Stimulated activated CD4-positive, alpha-beta T cell treated with anti-CD3 and anti-CD28 coated beads, Interleukin-4, amount 100 ng/mL, for 1 hour (primary cell): ENCODE data around the gene GAS6.
"Not testable (repeated sequence)": the region's sequence is repeated elsewhere in the genome, so short reads cannot be mapped to it uniquely, and the experiment has no call there.

ENCODE experiments used
- DNase-seq: peaks from one replicate; pipeline ENCODE4 v3.0.0-alpha.2; 2020

Gene GAS6

DNA sequence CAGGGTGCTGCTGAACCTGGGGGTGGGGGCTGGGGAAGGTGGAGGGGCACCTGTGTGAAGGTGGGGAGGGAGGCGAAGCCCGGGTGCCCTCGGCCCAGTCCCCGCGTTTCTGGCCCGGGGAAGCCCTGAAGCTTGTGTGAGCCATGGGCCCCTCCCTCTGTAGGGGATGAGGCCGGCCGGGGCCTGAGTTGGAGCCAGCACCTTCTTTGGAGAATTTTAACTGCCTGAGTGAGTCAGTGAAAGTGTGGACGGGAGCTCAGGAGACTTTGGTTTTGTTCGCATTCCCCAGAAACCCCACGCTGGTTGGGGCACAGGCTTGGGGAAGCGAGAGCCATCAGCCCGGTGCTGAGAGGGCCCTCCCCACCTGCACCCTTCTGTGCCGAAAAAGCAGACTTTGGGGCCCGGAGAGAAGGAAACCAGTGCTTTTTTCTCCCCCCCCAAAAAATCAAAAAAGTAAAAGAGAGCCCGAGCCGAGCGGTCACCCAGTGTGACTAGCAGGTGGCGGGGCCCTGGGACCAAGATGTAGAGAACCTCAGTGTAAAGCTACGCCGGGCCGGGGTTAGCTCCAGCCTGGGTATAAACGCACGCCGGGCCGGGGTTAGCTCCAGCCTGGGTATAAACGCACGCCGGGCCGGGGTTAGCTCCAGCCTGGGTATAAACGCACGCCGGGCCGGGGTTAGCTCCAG lies 59.7 kb downstream of the GAS6 start:
- no peak for DNase-seq

DNA sequence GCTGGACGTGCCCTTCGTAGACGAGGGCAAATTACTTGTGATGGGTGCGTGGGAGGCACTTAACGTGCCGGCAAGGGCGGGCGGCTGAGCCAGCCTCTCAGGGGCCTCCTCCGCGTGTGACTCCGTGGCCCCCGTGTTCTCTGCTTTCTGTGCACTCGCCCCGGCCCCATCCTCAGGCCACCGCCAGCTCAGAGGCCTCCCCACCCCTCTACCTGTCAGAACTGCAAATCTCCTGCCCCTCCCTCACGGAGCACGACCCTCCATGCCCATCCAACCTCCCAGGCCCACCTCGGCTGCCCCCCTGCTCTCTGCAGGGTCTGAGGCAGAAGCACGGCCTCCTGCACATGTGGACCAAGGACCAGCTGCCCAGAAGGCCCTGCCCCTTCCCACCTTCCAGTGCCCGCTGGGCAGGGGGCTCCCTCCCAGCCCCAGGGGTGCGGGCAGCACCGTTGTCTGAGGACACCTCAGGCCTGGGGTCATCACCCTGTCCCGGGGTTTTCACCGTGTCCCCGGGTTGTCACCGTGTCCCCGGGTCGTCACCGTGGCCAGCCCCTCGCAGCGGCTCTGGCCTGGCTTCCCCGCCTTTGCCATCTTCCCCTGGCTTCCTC lies 60.4 kb downstream of the GAS6 start:
- no peak for DNase-seq

DNA sequence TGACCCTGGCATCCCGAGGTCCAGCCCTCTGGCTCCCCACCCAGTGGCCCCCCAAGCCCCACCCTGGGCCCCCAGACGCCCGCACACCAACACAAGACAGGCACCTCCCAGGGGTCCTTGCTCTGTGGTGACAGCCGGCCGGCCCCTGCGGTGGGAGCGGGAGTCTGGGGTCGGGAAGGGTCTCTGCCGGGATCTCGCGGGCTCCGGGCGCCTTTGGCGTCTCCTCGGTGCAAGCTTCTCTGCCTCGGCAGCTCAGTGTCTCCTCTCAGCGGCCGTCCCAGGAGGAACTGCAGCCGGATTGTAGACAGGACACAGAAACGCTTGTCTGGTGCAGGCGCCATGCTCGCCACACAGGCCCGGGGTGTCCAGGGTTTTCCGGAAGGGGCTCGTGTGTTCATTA lies 61.1 kb downstream of the GAS6 start:
- no peak for DNase-seq

DNA sequence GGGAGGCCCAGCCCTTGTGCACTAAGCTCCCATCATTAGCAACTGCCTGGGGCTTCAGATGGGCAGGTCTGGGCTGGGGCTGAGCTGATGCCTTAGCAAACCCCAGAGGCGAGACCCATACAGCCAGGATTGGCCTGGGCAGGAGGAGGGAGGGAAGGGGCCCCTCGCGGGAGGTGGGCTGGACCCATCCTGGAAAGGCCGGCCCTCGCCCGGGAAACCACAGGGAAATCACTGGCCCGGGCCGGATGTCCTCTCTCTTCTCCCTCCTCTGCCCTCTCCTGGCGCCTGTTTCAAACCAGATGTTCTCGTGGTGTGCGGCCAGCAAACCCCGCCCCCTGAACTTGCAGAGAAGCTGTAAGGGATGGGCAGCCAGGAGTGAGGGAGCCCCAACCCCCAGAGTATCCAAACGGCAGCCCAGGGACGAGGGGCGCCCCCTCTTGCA lies 61.8 kb downstream of the GAS6 start:
- DNase-seq, result no peak

DNA sequence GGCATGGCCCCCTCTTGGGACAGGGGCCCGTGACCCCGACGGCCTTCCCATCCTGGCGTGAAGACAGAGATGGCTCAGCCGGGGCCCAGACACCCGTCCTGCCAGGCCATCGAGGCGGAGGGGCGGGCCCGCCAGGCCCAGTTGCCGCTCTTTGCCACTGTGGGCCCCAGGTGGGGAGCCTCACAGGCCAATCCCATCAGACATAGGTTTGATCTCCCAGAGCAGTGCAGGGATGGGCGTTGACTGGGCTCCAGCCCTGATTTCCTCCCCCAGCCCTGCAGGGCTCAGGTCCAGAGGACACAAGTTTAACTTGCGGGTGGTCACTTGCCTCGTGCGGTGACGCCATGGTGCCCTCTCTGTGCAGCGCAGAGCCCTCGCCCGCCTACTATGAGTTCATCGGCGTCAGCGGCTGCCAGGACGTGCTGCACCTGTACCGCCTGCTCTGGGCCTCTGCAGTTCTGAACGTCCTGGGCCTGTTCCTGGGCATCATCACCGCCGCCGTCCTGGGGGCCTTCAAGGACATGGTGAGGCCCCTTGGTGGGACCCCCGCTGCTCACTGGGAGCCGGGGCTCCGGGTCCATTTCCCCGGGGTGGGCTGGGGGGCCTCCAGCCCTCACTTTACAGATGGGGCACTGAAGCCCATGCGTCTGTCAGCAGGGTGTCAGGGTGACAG lies 62.5 kb downstream of the GAS6 start:
- no peak for DNase-seq

DNA sequence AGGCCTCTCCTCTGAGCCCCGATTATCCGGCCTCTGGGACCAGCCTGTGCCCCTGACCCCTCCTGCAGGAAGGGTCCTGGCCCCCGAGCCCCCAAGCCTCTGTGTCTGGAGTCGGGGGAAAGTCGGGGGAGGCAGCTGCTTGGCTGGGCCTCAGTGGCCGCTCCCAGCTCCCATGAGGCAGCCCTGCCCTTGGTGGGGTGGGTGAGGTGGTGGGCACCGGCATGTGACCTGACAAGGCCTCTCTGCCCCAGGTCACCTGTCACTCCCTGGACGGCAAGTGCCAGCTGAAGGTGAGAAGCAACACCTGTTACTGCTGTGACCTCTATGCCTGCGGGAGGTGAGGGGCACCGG lies 63.3 kb downstream of the GAS6 start:
- DNase-seq, result no peak

DNA sequence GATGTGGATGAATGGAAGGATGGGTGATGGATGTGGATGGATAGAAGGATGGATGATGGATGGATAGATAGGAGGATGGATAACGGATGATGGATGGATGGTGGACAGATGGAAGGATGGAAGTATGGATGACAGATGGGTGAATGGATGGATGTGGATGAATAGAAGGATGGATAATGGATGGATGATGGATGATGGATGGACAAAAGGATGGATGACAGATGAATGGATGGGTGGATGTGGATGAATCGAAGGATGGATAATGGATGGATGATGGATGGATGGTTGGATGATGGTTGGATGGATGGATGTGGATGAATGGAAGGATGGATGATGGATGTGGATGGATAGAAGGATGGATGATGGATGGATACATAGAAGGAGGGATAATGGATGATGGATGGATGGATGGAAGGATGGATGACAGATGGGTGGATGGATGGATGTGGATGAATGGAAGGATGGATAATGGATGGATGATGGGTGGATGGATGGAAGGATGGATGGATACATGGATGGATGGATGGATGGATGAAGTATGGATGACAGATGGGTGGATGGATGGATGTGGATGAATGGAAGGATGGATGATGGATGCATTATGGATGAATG lies 65.6 kb downstream of the GAS6 start:
- no peak for DNase-seq

DNA sequence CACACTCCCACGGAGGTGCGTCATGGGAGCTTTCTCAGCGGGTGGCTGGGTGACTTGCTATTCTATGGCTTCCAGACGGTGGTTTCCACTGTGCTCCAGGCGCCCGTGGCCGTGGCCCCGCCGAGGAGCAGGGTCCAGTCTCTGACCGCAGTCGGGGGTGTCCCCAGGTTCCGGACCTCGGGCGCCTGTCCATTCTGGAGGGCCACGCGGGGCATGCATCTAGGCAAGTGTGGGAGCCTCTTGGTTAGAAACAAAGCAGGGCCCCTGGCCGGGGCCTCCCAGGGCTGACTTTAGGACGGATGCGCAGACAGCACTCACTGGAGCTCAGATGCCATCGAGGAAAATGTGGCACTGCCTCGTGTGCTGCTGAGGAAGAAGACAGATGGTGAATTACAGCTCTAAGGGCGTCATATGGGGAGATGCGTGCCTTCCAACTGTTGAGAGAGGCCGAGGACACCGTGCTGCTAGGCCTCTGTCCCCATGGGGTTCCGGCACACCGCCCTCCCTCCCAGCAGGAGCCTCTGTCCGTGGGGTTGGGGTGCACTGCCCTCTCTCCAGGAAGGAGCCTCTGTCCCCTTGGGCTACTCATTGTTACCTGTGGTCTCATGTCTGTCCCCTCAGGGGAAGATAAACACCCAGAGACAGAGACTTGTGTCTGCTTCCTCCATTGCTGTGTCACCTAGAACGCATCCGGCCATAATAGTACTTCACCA lies 66.8 kb downstream of the GAS6 start:
- no peak for DNase-seq

DNA sequence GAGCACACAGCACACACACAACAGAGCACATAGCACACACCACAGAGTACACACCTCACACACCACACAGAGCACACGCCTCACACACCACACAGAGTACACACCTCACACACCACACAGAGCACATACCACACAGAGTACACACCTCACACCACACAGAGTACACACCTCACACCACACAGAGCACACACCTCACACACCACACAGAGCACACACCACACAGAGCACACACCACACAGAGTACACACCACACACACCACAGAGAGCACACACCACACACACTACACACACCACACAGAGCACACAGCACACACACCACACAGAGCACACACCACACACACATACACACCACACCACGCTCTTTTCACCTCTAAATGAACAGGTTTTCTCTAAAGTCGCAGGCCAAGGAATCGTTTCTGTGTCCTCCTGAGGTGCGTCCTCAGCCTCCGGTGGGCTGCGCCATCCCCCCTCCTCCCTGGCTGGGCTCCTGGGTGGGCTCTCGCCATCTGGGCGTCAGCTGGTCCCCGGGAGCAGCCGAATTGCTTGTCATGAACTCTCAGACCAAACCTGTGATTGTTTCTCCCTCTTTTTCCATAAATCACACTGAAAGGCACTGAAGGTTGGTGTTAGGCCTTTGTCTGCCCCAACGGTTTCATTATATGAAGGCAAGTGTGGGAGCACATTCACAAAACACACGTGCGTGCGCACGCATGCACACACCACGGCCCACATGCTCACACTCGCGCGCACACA lies 67.5 kb downstream of the GAS6 start:
- DNase-seq, result no peak

DNA sequence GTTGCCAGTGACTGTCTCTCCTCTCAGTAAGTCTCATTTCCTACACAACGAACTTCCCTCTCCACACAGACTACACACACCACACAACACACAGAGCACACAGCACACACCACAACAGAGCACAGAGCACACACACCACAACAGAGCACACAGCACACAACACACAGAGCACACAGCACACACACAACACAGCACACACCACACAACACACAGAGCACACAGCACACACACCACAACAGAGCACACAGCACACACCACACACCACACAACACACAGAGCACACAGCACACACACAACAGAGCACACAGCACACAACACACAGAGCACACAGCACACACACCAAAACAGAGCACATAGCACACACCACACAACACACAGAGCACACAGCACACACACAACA lies 68.5 kb downstream of the GAS6 start:
- not testable (repeated sequence) for DNase-seq

DNA sequence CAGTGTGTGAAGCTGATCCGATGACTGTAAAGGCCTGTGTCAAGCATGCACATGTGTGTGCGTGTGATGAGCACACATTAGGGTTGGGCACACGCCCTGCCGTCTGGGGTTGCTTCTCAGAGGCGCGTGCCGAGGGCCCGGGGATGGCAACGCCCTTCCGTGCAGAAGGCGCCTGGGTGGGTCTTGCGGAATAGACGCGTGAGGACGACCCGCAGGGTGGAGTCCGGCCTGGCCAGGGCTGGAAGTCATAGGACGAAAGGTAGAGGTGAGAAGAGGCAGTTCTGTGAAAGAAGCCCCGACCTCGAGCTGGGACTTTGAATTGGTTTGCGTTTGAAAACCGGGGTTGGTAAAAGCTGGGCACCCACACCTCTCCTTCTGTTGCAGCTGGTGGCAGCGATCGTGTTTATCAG lies 69.1 kb downstream of the GAS6 start:
- DNase-seq, result no peak

DNA sequence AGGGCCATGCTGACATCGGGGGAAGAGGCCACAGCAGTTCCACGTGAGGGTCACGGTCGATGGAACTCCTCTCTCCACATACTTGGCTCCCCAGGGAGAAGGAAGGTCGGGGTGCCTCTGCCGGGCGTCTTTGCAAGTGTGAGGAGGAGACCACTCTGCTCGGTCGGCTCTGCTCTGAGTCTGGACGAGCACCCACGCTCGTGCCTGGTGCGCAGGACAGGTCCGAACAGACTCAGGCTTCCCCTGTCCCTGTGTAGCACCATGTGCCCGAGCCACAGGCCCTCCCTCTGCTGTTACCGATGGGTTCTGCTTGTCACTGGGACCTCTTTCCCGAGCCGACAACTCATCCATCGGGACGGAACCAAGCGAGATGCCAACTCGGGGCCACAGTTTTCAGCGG lies 69.8 kb downstream of the GAS6 start:
- no peak for DNase-seq

DNA sequence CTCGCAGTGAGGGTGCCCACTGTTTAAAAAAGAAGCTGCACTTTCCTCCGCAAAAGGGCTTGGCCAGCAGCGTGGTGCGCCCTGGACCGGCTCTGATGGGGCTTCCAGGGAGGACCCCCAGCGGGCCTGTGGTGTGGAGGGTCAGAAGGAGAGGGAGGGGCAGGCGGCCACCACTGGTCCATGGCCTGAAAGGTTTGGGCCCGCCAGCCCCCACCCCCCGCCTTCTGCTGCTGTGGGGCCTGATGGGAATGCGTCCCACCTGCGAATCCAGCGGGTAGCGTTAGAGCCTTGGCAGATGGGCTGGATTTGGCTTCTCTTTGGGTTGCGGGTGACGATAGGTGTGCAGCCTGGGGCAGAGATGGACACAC lies 70.2 kb downstream of the GAS6 start:
- no peak for DNase-seq

DNA sequence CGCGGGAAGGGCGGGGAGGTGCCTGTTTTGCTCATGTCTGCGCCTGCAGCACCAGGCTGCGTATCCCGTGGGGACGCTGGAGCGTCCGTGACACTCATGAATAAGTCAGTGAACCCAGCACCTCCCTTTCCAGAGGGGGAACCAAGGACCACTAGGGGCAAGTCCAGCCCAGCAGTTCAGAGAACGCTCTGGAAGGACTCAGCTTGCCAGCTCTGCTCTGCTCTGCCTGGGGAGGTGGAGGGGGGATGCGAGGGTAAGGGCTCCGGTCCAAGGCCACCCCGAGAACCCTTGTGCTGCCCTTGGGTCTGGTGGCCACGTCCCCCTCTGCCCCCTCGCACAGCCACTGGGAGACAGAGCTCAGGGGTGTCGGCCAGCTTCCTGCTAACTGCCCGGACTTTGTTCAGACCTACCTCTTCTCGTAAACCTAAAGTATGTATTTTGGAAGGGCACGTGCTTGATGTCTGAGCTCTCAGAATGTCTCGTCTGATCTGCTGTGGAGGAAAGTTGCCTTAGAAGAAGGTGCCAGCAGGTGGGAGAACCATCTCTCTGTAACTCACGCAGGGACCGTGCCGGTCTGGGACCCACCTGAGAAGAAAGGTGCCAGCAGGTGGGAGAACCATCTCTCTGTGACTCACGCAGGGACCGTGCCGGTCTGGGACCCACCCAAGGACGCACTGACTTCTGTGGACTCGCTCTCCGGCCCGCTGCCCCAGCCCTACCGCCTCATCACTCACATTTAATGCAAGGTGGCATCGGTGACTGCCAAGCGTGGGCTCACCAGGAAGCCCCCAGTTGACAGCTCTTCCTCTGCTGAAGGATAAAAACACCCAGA lies 70.8 kb downstream of the GAS6 start:
- no peak for DNase-seq

DNA sequence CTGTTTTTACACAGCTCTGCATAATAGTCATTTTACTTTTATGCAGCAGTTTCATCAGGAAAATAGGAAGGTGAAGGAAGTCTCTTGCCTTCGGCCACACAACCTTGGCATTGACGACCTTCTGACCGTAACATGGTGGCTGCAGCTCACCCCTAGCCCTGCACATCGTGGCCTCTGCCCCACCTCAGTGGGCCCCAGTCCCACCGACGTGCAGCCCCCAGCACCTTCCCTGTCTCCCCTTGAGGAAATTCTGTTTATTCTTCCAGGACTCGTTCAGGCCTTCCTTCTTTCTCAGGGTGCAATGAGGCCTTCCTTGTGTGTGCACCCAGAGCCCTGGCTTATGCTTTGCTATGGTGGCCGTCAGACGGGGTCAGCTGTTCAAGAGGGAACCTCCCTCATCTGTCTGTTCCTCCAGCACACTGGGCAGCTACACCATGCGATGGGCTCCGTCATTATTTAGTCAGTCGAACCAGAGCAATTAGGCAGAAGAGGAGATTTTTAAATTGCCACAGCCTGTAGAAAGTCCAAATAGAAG lies 71.6 kb downstream of the GAS6 start:
- DNase-seq, result no peak

DNA sequence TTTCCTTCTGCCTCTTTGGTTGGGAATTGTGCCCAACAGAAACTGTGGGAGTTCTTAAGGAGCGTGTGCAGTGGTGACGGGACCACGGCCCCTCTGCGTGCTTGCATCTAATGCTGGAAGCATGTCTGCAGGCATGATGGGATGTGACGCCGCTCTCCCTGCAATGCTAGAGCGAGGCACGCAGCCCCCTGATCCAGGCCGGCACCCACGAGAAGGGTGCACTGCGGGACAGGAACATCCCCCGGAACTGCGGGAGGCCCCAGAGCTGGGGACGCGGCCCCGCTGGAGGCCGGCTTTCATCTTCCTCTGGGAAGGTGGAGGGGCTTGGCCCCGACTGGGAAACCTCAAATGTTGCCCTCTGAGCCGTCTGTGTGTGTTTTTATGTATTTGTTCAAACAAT lies 72.1 kb downstream of the GAS6 start:
- DNase-seq, result no peak

DNA sequence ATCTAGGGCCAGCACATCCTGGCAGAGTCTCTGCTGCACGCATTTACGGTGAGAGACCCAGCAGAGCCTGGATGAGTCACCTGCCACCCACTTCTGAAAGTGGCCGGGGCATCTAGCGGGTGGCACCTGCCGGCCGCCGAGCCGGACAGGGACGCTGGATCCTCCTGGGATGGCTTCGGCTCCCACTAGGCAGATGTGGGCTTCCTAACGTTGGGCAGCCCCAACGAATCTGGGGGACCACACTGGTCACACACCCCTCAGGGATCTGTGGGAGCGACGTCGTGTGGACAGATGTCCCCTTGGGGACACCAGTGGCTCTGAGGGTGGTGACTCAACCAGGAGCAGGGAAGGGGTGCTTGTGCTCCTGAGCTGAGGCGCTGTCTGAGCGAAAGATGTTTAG lies 72.7 kb downstream of the GAS6 start:
- no peak for DNase-seq

DNA sequence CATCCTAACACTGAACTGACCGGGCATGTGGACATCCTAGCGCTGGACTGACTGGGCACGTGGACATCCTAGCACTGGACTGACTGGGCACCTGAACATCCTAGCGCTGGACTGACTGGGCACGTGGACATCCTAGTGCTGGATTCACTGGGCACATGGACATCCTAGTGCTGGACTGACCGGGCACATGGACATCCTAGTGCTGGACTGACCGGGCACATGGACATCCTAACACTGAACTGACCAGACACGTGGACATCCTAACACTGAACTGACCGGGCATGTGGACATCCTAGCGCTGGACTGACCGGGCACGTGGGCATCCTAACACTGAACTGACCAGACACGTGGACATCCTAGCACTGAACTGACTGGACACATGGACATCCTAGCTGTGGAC lies 73.9 kb downstream of the GAS6 start:
- DNase-seq, result not testable (repeated sequence)

DNA sequence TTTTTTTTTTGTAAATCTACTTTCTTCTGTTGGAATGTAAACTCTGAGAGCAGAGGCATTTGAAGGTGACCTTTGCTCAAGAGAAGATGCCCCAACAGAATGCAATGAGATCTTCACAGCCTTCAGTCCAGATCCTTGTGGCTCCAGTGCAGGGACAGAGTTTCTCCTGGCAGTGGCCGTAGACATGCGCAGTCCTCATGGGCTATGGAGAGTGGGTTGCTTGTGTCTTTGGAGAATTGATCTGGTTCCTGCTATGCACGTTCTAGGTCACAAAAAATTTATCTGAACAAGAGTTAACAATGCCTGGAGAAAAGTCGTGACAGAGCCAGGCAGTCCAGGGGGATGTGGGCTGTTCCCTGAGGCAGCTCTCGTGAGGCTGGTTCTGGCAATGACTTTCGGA lies 74.7 kb downstream of the GAS6 start:
- no peak for DNase-seq

DNA sequence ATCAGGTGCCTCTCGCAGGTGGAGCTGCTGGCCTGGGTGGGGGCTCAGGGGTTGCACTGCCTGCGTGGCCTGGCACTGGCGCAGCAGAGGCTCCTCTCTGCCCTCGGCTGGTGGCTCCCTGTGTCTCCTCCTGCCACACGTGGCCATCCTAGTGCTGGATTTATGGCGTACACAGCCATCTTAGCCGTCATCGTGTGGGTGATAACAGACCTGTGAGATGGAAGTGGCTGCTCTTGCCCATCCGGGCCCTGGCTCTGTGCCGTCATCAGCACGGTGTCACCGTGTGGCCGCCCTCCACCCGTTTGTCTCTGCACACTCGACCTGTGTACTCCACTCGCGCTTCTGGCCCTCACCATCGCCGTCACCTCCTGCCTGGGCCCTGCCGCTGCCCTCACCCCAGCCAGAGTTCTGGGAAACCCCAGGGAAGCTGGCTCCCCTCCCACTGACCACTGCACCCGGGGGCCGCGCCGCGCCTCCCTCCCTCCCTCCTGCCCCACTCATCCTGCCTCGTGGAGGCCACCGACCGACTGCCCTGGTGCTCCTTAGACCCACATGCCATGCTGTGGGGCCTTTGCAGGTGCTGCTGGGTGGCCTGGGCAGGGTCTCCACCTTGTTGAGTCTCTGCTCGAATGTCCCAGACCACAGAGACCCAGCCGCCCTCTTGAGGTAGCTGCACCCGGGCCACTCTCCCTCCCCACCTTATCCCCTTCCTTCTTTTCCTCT lies 75.3 kb downstream of the GAS6 start:
- no peak for DNase-seq

DNA sequence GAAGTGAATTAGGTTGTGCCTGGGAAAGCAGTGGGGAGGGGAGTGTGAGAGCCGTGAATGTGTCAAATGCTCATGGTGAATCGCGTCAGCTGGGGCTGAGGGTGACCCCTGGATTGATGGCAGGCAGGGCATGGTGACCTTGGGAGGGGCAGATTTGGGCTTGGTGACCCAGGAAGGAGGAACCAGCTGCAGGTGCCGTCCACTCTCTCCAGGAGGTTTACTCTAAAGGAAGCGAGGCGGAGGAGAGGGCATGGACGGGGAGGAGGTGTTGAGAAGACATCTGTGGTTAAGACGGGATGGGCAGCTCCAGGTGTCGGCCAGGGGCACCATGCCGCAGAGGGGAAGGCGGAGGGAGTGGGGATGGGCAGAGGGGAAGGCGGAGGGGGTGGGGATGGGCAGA lies 76.2 kb downstream of the GAS6 start:
- no peak for DNase-seq
